Measurements from ENCODE around the gene ARFRP1.

DNA sequence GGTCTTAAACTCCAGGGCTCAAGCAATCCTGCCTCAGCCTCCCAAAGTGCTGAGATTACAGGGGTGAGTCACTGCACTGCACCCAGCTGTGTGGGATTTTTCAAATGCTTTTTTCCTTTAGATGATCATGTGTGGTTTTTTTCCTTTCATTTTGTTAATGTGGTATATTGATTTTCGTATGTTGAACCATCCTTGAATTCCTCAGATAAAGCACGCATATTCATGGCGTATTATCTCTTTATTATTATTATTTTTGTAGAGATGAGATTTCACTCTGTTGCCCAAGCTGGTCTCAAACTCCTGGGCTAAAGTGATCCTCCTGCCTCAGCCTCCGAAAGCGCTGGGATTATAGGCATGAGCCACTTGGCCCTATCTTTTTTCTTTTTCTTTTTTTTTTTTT, 7.1 kb upstream of the ARFRP1 start:
- TF ChIP-seq, protein P1, sequence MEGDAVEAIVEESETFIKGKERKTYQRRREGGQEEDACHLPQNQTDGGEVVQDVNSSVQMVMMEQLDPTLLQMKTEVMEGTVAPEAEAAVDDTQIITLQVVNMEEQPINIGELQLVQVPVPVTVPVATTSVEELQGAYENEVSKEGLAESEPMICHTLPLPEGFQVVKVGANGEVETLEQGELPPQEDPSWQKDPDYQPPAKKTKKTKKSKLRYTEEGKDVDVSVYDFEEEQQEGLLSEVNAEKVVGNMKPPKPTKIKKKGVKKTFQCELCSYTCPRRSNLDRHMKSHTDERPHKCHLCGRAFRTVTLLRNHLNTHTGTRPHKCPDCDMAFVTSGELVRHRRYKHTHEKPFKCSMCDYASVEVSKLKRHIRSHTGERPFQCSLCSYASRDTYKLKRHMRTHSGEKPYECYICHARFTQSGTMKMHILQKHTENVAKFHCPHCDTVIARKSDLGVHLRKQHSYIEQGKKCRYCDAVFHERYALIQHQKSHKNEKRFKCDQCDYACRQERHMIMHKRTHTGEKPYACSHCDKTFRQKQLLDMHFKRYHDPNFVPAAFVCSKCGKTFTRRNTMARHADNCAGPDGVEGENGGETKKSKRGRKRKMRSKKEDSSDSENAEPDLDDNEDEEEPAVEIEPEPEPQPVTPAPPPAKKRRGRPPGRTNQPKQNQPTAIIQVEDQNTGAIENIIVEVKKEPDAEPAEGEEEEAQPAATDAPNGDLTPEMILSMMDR (IDR thresholded peaks at IDR 0.05): no peak
- TF ChIP-seq, protein P2, sequence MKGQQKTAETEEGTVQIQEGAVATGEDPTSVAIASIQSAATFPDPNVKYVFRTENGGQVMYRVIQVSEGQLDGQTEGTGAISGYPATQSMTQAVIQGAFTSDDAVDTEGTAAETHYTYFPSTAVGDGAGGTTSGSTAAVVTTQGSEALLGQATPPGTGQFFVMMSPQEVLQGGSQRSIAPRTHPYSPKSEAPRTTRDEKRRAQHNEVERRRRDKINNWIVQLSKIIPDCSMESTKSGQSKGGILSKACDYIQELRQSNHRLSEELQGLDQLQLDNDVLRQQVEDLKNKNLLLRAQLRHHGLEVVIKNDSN (CRISPR knock-in tag; IDR thresholded peaks at IDR 0.05): no peak
- TF ChIP-seq, protein P3, sequence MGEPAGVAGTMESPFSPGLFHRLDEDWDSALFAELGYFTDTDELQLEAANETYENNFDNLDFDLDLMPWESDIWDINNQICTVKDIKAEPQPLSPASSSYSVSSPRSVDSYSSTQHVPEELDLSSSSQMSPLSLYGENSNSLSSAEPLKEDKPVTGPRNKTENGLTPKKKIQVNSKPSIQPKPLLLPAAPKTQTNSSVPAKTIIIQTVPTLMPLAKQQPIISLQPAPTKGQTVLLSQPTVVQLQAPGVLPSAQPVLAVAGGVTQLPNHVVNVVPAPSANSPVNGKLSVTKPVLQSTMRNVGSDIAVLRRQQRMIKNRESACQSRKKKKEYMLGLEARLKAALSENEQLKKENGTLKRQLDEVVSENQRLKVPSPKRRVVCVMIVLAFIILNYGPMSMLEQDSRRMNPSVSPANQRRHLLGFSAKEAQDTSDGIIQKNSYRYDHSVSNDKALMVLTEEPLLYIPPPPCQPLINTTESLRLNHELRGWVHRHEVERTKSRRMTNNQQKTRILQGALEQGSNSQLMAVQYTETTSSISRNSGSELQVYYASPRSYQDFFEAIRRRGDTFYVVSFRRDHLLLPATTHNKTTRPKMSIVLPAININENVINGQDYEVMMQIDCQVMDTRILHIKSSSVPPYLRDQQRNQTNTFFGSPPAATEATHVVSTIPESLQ (CRISPR knock-in tag; IDR thresholded peaks at IDR 0.05): no peak
- TF ChIP-seq, protein P4, sequence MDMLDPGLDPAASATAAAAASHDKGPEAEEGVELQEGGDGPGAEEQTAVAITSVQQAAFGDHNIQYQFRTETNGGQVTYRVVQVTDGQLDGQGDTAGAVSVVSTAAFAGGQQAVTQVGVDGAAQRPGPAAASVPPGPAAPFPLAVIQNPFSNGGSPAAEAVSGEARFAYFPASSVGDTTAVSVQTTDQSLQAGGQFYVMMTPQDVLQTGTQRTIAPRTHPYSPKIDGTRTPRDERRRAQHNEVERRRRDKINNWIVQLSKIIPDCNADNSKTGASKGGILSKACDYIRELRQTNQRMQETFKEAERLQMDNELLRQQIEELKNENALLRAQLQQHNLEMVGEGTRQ (CRISPR knock-in tag; IDR thresholded peaks at IDR 0.05): no peak
- TF ChIP-seq, protein P5, sequence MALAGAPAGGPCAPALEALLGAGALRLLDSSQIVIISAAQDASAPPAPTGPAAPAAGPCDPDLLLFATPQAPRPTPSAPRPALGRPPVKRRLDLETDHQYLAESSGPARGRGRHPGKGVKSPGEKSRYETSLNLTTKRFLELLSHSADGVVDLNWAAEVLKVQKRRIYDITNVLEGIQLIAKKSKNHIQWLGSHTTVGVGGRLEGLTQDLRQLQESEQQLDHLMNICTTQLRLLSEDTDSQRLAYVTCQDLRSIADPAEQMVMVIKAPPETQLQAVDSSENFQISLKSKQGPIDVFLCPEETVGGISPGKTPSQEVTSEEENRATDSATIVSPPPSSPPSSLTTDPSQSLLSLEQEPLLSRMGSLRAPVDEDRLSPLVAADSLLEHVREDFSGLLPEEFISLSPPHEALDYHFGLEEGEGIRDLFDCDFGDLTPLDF (CRISPR knock-in tag; IDR thresholded peaks at IDR 0.05): no peak
- TF ChIP-seq, protein P6, sequence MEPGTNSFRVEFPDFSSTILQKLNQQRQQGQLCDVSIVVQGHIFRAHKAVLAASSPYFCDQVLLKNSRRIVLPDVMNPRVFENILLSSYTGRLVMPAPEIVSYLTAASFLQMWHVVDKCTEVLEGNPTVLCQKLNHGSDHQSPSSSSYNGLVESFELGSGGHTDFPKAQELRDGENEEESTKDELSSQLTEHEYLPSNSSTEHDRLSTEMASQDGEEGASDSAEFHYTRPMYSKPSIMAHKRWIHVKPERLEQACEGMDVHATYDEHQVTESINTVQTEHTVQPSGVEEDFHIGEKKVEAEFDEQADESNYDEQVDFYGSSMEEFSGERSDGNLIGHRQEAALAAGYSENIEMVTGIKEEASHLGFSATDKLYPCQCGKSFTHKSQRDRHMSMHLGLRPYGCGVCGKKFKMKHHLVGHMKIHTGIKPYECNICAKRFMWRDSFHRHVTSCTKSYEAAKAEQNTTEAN (CRISPR knock-in tag; IDR thresholded peaks at IDR 0.05): no peak
- TF ChIP-seq, protein P7, sequence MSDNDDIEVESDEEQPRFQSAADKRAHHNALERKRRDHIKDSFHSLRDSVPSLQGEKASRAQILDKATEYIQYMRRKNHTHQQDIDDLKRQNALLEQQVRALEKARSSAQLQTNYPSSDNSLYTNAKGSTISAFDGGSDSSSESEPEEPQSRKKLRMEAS (CRISPR knock-in tag; IDR thresholded peaks at IDR 0.05): no peak
- TF ChIP-seq CREB1 (CRISPR knock-in tag; IDR thresholded peaks at IDR 0.05) (no peak), NFYB (CRISPR knock-in tag; conservative IDR thresholded peaks at IDR 0.05; ENCODE audit: low read depth) (no peak), ZNF396 (CRISPR knock-in tag; IDR thresholded peaks at IDR 0.05; ENCODE audit: borderline replicate concordance) (no peak), TEAD1 (CRISPR knock-in tag; IDR thresholded peaks at IDR 0.05) (no peak)
- TF ChIP-seq, protein P8, sequence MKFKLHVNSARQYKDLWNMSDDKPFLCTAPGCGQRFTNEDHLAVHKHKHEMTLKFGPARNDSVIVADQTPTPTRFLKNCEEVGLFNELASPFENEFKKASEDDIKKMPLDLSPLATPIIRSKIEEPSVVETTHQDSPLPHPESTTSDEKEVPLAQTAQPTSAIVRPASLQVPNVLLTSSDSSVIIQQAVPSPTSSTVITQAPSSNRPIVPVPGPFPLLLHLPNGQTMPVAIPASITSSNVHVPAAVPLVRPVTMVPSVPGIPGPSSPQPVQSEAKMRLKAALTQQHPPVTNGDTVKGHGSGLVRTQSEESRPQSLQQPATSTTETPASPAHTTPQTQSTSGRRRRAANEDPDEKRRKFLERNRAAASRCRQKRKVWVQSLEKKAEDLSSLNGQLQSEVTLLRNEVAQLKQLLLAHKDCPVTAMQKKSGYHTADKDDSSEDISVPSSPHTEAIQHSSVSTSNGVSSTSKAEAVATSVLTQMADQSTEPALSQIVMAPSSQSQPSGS (CRISPR knock-in tag; IDR thresholded peaks at IDR 0.05; ENCODE audit: borderline replicate concordance, low read depth): no peak
- TF ChIP-seq, protein P9, sequence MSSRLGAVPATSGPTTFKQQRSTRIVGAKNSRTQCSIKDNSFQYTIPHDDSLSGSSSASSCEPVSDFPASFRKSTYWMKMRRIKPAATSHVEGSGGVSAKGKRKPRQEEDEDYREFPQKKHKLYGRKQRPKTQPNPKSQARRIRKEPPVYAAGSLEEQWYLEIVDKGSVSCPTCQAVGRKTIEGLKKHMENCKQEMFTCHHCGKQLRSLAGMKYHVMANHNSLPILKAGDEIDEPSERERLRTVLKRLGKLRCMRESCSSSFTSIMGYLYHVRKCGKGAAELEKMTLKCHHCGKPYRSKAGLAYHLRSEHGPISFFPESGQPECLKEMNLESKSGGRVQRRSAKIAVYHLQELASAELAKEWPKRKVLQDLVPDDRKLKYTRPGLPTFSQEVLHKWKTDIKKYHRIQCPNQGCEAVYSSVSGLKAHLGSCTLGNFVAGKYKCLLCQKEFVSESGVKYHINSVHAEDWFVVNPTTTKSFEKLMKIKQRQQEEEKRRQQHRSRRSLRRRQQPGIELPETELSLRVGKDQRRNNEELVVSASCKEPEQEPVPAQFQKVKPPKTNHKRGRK (CRISPR knock-in tag; IDR thresholded peaks at IDR 0.05; ENCODE audit: borderline replicate concordance): no peak
